Measurements from ENCODE around the gene MAGEB17.

GRCh38 chrX:16199343-16199742, 32.1 kb downstream of the MAGEB17 start:
- TF ChIP-seq CTCF (IDR thresholded peaks at IDR 0.05) (no peak), POLR2A (IDR thresholded peaks at IDR 0.05) (no peak)

Measured in breast epithelium (tissue), 3 donors.